Endothelial cell (in vitro differentiated cells): ENCODE results near the gene KDM2B. TPM values are rescaled to one million over a fixed set of nuclear protein-coding genes. Genes with fewer than 3 reads are reported as not detected.
"Not testable (repeated sequence)": the region's sequence is repeated elsewhere in the genome, so short reads cannot be mapped to it uniquely, and the experiment has no call there.

Source experiments
- DNase-seq: peaks from one replicate; pipeline ENCODE4 v3.0.0; 2021; ENCODE audit warnings: low spot score
- H3K27ac Mint-ChIP-seq: one replicate; pipeline ENCODE4 v1.8.0; 2021; ENCODE audit warnings: mixed read lengths, inconsistent platforms; ENCODE audit not compliant: unreplicated experiment
- H3K27me3 Mint-ChIP-seq: one replicate; pipeline ENCODE4 v1.8.0; 2021; ENCODE audit warnings: mild to moderate bottlenecking, moderate library complexity, mixed read lengths, inconsistent platforms; ENCODE audit not compliant: unreplicated experiment
- H3K36me3 Mint-ChIP-seq: one replicate; pipeline ENCODE4 v1.8.0; 2021; ENCODE audit warnings: mild to moderate bottlenecking, low read depth, mixed read lengths, inconsistent platforms; ENCODE audit not compliant: unreplicated experiment
- H3K4me1 Mint-ChIP-seq: one replicate; pipeline ENCODE4 v1.8.0; 2021; ENCODE audit warnings: mild to moderate bottlenecking, mixed read lengths, inconsistent platforms; ENCODE audit not compliant: unreplicated experiment
- H3K4me3 Mint-ChIP-seq: one replicate; pipeline ENCODE4 v1.8.0; 2021; ENCODE audit warnings: mild to moderate bottlenecking, mixed read lengths, inconsistent platforms; ENCODE audit not compliant: unreplicated experiment
- H3K9me3 Mint-ChIP-seq: one replicate; pipeline ENCODE4 v1.8.0; 2021; ENCODE audit warnings: mixed read lengths, inconsistent platforms; ENCODE audit not compliant: unreplicated experiment
- CTCF ChIP-seq: fragments of 200-600 bp; sonication (generic); IDR thresholded peaks from one replicate; pipeline ENCODE4 v1.5.0; 2021; ENCODE audit warnings: antibody characterized with exemption; ENCODE audit not compliant: unreplicated experiment
- total RNA-seq: library from RNA; stranded (reverse); fragmentation: NEBNext Ultra II Directional; extraction: Animal tissue kit (Norgen Biotek cat#: 25700); gene quantifications from one replicate; pipeline ENCODE4 v1.2.1, GENCODE V29; 2021; ENCODE audit not compliant: unreplicated experiment

The KDM2B gene
- total RNA-seq, 1 donor from 2014 or later, result 36.7 TPM

- no peak for TF ChIP-seq CTCF
- Mint-ChIP-seq H3K9me3 (no peaks in the 10 kb centered on the region), H3K27me3 (no peaks in the 10 kb centered on the region), H3K4me3 (no peak overlapping the region), H3K4me1 (peaks cover 10% of the 10 kb centered on the region), H3K36me3 (no peaks in the 10 kb centered on the region), H3K27ac (peak overlapping the region; percentile 98)
- DNase-seq, result no peak
These were observed 9.8 kb upstream of the KDM2B start for GRCh38 chr12:121590476-121591143.

GRCh38 chr12:121584885-121585284, 4.1 kb upstream of the KDM2B start:
- not testable (repeated sequence) for H3K27me3 Mint-ChIP-seq, H3K27ac Mint-ChIP-seq, DNase-seq, H3K36me3 Mint-ChIP-seq, H3K4me3 Mint-ChIP-seq, H3K9me3 Mint-ChIP-seq
- H3K4me1 Mint-ChIP-seq, result peaks cover 22% of the 10 kb centered on the region

GRCh38 chr12:121583334-121583661, 2.5 kb upstream of the KDM2B start:
- not testable (repeated sequence) for DNase-seq, H3K27me3 Mint-ChIP-seq, H3K9me3 Mint-ChIP-seq, H3K36me3 Mint-ChIP-seq, H3K4me3 Mint-ChIP-seq, H3K27ac Mint-ChIP-seq
- peaks cover 24% of the 10 kb centered on the region for H3K4me1 Mint-ChIP-seq

GRCh38 chr12:121582583-121583333, 1.9 kb upstream of the KDM2B start:
- peak overlapping the region; percentile 37 for H3K4me3 Mint-ChIP-seq
- H3K9me3 Mint-ChIP-seq, result no peaks in the 10 kb centered on the region
- H3K27ac Mint-ChIP-seq, result peak overlapping the region; percentile 84
- TF ChIP-seq CTCF, result no peak
- peaks cover 24% of the 10 kb centered on the region for H3K4me1 Mint-ChIP-seq
- H3K27me3 Mint-ChIP-seq, result peaks cover 9% of the 10 kb centered on the region
- no peak for DNase-seq
- H3K36me3 Mint-ChIP-seq, result peaks cover 4% of the 10 kb centered on the region

- TF ChIP-seq CTCF, result no peak
- Mint-ChIP-seq H3K9me3 (no peaks in the 10 kb centered on the region), H3K36me3 (peaks cover 4% of the 10 kb centered on the region), H3K4me3 (peak overlapping the region; percentile 95), H3K4me1 (peaks cover 32% of the 10 kb centered on the region), H3K27ac (peak overlapping the region; percentile 89), H3K27me3 (peaks cover 14% of the 10 kb centered on the region)
- DNase-seq, result no peak
These were observed 1.0 kb upstream of the KDM2B start for GRCh38 chr12:121581686-121582429.
